HepG2 (cell line): Measurements from ENCODE around the gene ALG8. TPM values are rescaled to one million over a fixed set of nuclear protein-coding genes. Genes with fewer than 3 reads are reported as not detected.

Source experiments
- ATF1 ChIP-seq: IDR thresholded peaks from 2 replicates; pipeline ENCODE4 v1.6.1; 2016; ENCODE audit warnings: mild to moderate bottlenecking, control low read depth
- CBX5 ChIP-seq: sonication (generic); formaldehyde crosslinking; IDR thresholded peaks from 2 replicates; pipeline ENCODE4 v1.4.0; 2020; ENCODE audit warnings: missing genetic modification reagents, borderline replicate concordance
- CEBPB ChIP-seq: IDR thresholded peaks from 2 replicates; pipeline ENCODE4 v1.6.1; 2011; ENCODE audit warnings: low read depth, low read length, improper control_type of control experiment, borderline replicate concordance
- HNF4G ChIP-seq, 2 experiments: sonication (generic) in 1 of 2; formaldehyde crosslinking in 1 of 2; IDR thresholded peaks; 2 replicates each; pipeline versions ENCODE4 v1.4.0 to v1.6.1; 2011 to 2020; ENCODE audit warnings: borderline replicate concordance in 2 of 2, low read depth in 2 of 2, mild to moderate bottlenecking in 2 of 2, low read length in 1 of 2, missing genetic modification reagents in 1 of 2, moderate library complexity in 1 of 2
- HOXA3 ChIP-seq: sonication (generic); formaldehyde crosslinking; IDR thresholded peaks from 2 replicates; pipeline ENCODE4 v1.5.0; 2020; ENCODE audit warnings: missing genetic modification reagents
- NAIF1 ChIP-seq: sonication (generic); formaldehyde crosslinking; IDR thresholded peaks from 2 replicates; pipeline ENCODE4 v1.5.0; 2020; ENCODE audit warnings: mild to moderate bottlenecking, missing genetic modification reagents, borderline replicate concordance
- PATZ1 ChIP-seq: sonication (generic); formaldehyde crosslinking; IDR thresholded peaks from 2 replicates; pipeline ENCODE4 v1.4.0; 2020; ENCODE audit warnings: missing genetic modification reagents
- PLRG1 ChIP-seq: fragments of 450-650 bp; conservative IDR thresholded peaks from 2 replicates; pipeline ENCODE4 v1.6.1; 2016
- RAD51 ChIP-seq: fragments of 450-650 bp; IDR thresholded peaks from 2 replicates; pipeline ENCODE4 v1.6.1; 2016; ENCODE audit warnings: borderline replicate concordance
- RBFOX2 ChIP-seq: fragments of 200-400 bp; formaldehyde crosslinking; IDR thresholded peaks from 2 replicates; pipeline ENCODE4 v1.6.1; 2017; ENCODE audit warnings: low read depth, mild to moderate bottlenecking, low read length
- RXRB ChIP-seq: IDR thresholded peaks from 2 replicates; pipeline ENCODE4 v1.6.1; 2016; ENCODE audit warnings: borderline replicate concordance, missing genetic modification reagents, missing compliant biosample characterization
- TERF1 ChIP-seq: sonication (generic); formaldehyde crosslinking; IDR thresholded peaks from 2 replicates; pipeline ENCODE4 v1.8.0; 2022; ENCODE audit warnings: mild to moderate bottlenecking, missing genetic modification reagents, moderate library complexity
- U2AF2 ChIP-seq: fragments of 200-400 bp; formaldehyde crosslinking; IDR thresholded peaks from 2 replicates; pipeline ENCODE4 v1.6.1; 2017; ENCODE audit warnings: low read depth, mild to moderate bottlenecking, low read length
- USF2 ChIP-seq, 2 experiments: sonication (generic) in 1 of 2; formaldehyde crosslinking in 1 of 2; IDR thresholded peaks; 2 replicates each; pipeline versions ENCODE4 v1.5.1 to v1.6.1; 2011 to 2020; ENCODE audit warnings: borderline replicate concordance in 1 of 2, low read depth in 1 of 2, low read length in 1 of 2, mild to moderate bottlenecking in 1 of 2, missing genetic modification reagents in 1 of 2, moderate library complexity in 1 of 2
- ZBTB10 ChIP-seq: sonication (generic); formaldehyde crosslinking; IDR thresholded peaks from 2 replicates; pipeline ENCODE4 v1.4.0; 2020; ENCODE audit warnings: missing genetic modification reagents, borderline replicate concordance
- ZNF101 ChIP-seq: sonication (generic); formaldehyde crosslinking; IDR thresholded peaks from 2 replicates; pipeline ENCODE4 v1.4.0; 2020; ENCODE audit warnings: mild to moderate bottlenecking, low read depth, missing genetic modification reagents, borderline replicate concordance
- ZNF18 ChIP-seq: sonication (generic); formaldehyde crosslinking; IDR thresholded peaks from 2 replicates; pipeline ENCODE4 v1.8.0; 2022; ENCODE audit warnings: mild to moderate bottlenecking, missing genetic modification reagents; ENCODE audit not compliant: insufficient replicate concordance
- ZNF292 ChIP-seq: sonication (generic); formaldehyde crosslinking; IDR thresholded peaks from 2 replicates; pipeline ENCODE4 v1.8.1; 2022; ENCODE audit warnings: mild to moderate bottlenecking, low read depth, missing genetic modification reagents, borderline replicate concordance
- ZSCAN25 ChIP-seq: sonication (generic); formaldehyde crosslinking; IDR thresholded peaks from 2 replicates; pipeline ENCODE4 v1.8.0; 2022; ENCODE audit warnings: mild to moderate bottlenecking, missing genetic modification reagents
- polyA plus RNA-seq, 8 experiments: library from polyadenylated mRNA; depleted of rRNA in 3 of 8; stranded (reverse) in 7 of 8; unstranded in 1 of 8; fragments of >200 nt; fragmentation: Illumina TruSeq in 4 of 8; extraction: Trizol in 4 of 8; gene quantifications; 2 replicates each; pipeline versions ENCODE4 v1.2.1 to v1.2.3, GENCODE V29; 2011 to 2016; ENCODE audit warnings: low read depth in 4 of 8, missing spikeins in 1 of 8, mixed read lengths in 1 of 8; ENCODE audit not compliant: insufficient read depth in 1 of 8
- total RNA-seq, 5 experiments: library from RNA; depleted of rRNA; stranded (reverse); fragments of >200 nt; fragmentation: Illumina TruSeq; extraction: Trizol; gene quantifications; 2 replicates each; pipeline ENCODE4 v1.2.3, GENCODE V29; 2016; ENCODE audit warnings: low read depth in 1 of 5

ALG8 gene
- total and polyA plus RNA-seq, 2 of the 13 experiments (the other 11 are each of a cell fraction or from before 2014, with no cell fraction given), result 75.8 to 88.0 TPM

DNA sequence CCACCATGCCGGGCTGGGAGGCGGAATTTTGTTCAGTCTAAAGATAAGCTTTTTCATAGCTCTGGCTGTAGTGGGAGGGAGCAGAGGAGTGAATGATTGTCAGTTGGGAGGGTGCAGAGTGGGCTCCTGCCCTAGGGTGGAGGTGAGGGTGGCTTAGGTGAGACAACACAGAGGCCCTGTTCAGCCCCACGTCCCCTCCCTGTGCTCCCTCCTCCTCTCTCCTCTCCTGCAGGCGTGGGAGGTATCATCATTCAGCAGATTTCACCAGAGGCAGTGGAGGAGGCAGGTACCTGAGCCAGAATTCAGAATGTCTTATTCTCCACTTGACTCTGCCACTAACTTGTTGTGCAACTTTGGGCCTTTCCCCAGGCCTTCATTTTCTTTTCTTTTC lies 77.5 kb downstream of the ALG8 start (continued):
- TF ChIP-seq CEBPB (0 out of 2 replicates have a peak, but pooled peaks have one; percentile 11), ATF1 (CRISPR knock-in tag) (no peak), RBFOX2 (no peak), NAIF1 (CRISPR knock-in tag) (no peak), PATZ1 (CRISPR knock-in tag) (peak; percentile 47), ZSCAN25 (CRISPR knock-in tag) (no peak), ZNF18 (CRISPR knock-in tag) (no peak), U2AF2 (no peak), TERF1 (CRISPR knock-in tag) (no peak), USF2 (IDR thresholded peaks at IDR 0.05; ENCODE audit: low read depth, low read length) (no peak), USF2 (CRISPR knock-in tag; IDR thresholded peaks at IDR 0.05; ENCODE audit: borderline replicate concordance) (no peak), ZNF292 (CRISPR knock-in tag) (peak; percentile 70), HNF4G (IDR thresholded peaks at IDR 0.05; ENCODE audit: borderline replicate concordance, low read depth, low read length) (no peak), HNF4G (CRISPR knock-in tag; IDR thresholded peaks at IDR 0.05; ENCODE audit: borderline replicate concordance, low read depth) (no peak), RXRB (CRISPR knock-in tag) (peak; percentile 10; the same call in 1 of the 2 replicates), HOXA3 (CRISPR knock-in tag) (0 out of 2 replicates have a peak, but pooled peaks have one; percentile 13), ZBTB10 (no peak), PLRG1 (no peak), RAD51 (no peak), CBX5 (CRISPR knock-in tag) (no peak), ZNF101 (CRISPR knock-in tag) (no peak)
